Measurements from ENCODE around the gene FYN. TPM values are rescaled to one million over a fixed set of nuclear protein-coding genes. Genes with fewer than 3 reads are reported as not detected.
A peak's percentile ranks its signal among the peaks of the same experiment; 100 is the strongest.

Gene FYN
- total RNA-seq, 2 experiments from 2014 or later: 236 to 244 TPM

GRCh38 chr6:111825439-111826086 is 47.7 kb downstream of the FYN start:
- H3K27me3 Mint-ChIP-seq (ENCODE audit: low read depth): no peaks in the 10 kb centered on the region
- intact Hi-C loops (cut with micrococcal nuclease): no loop called here
- peaks cover 85% of the 10 kb centered on the region for H3K4me1 Mint-ChIP-seq (ENCODE audit: low read depth)
- peaks cover 2% of the 10 kb centered on the region for H3K9me3 Mint-ChIP-seq
- CTCF ChIA-PET: interaction anchor here (0.6 to 4.1 kb wide), 13 partner anchors 15 to 218 kb away, joined by 3 to 19 read pairs (median 4); no protein-coding TSS in a partner anchor
- H3K36me3 Mint-ChIP-seq (ENCODE audit: low read depth): peaks cover 23% of the 10 kb centered on the region
- peak overlapping the region; percentile 89 for H3K27ac Mint-ChIP-seq
- no peak overlapping the region for H3K4me3 Mint-ChIP-seq
- no peak for DNase-seq

- peaks cover 21% of the 10 kb centered on the region for H3K36me3 Mint-ChIP-seq (ENCODE audit: low read depth)
- intact Hi-C loops (cut with micrococcal nuclease): loop anchor here (1.0 kb wide), 7 partner anchors 9 to 60 kb away; no protein-coding TSS in a partner anchor
- CTCF ChIA-PET: interaction anchor here (1.0 to 4.1 kb wide), 14 partner anchors 10 to 219 kb away, joined by 3 to 19 read pairs (median 4); no protein-coding TSS in a partner anchor
- peaks cover 2% of the 10 kb centered on the region for H3K9me3 Mint-ChIP-seq
- H3K27me3 Mint-ChIP-seq (ENCODE audit: low read depth): no peaks in the 10 kb centered on the region
- H3K4me3 Mint-ChIP-seq: peak overlapping the region; percentile 39
- peaks cover 79% of the 10 kb centered on the region for H3K4me1 Mint-ChIP-seq (ENCODE audit: low read depth)
- DNase-seq: no peak
- H3K27ac Mint-ChIP-seq: peak overlapping the region; percentile 89
Measured at GRCh38 chr6:111824608-111825337, 48.5 kb downstream of the FYN start.

GRCh38 chr6:111823831-111824607 is 49.2 kb downstream of the FYN start:
- no peak for DNase-seq
- Mint-ChIP-seq H3K36me3 (ENCODE audit: low read depth) (peaks cover 22% of the 10 kb centered on the region), H3K4me3 (peak overlapping the region; percentile 39), H3K27me3 (ENCODE audit: low read depth) (no peaks in the 10 kb centered on the region), H3K4me1 (ENCODE audit: low read depth) (peaks cover 83% of the 10 kb centered on the region), H3K27ac (peak overlapping the region; percentile 89), H3K9me3 (peaks cover 2% of the 10 kb centered on the region)
- CTCF ChIA-PET: interaction anchor here (0.8 to 4.1 kb wide), 14 partner anchors 11 to 168 kb away, joined by 3 to 19 read pairs (median 4); no protein-coding TSS in a partner anchor
- intact Hi-C loops (cut with micrococcal nuclease): loop anchor here (1.0 kb wide), 7 partner anchors 9 to 60 kb away; no protein-coding TSS in a partner anchor

- CTCF ChIA-PET: interaction anchor here (1.2 to 4.1 kb wide), 6 partner anchors 10 to 60 kb away, joined by 3 to 19 read pairs (median 4); no protein-coding TSS in a partner anchor
Measured at GRCh38 chr6:111823012-111823411, 50.2 kb downstream of the FYN start.

GRCh38 chr6:111819458-111819857 is 53.8 kb downstream of the FYN start:
- no peak for DNase-seq
- no peaks in the 10 kb centered on the region for H3K27me3 Mint-ChIP-seq (ENCODE audit: low read depth)
- intact Hi-C loops (cut with micrococcal nuclease): no loop called here
- peaks cover 2% of the 10 kb centered on the region for H3K9me3 Mint-ChIP-seq
- peak overlapping the region; percentile 14 for H3K27ac Mint-ChIP-seq
- H3K36me3 Mint-ChIP-seq (ENCODE audit: low read depth): peaks cover 24% of the 10 kb centered on the region
- no peak overlapping the region for H3K4me3 Mint-ChIP-seq
- CTCF ChIA-PET: interaction anchor here (0.5 kb wide), 1 partner anchor 164 kb away, joined by 3 read pairs; no protein-coding TSS in a partner anchor
- H3K4me1 Mint-ChIP-seq (ENCODE audit: low read depth): peaks cover 72% of the 10 kb centered on the region

More at GRCh38 chr6:111823012-111823411, 50.2 kb downstream of the FYN start:
- peaks cover 21% of the 10 kb centered on the region for H3K36me3 Mint-ChIP-seq (ENCODE audit: low read depth)
- no peak for DNase-seq
- H3K9me3 Mint-ChIP-seq: peaks cover 2% of the 10 kb centered on the region
- H3K4me3 Mint-ChIP-seq: peak overlapping the region; percentile 39
- H3K27me3 Mint-ChIP-seq (ENCODE audit: low read depth): no peaks in the 10 kb centered on the region
- intact Hi-C loops (cut with micrococcal nuclease): no loop called here
- peaks cover 86% of the 10 kb centered on the region for H3K4me1 Mint-ChIP-seq (ENCODE audit: low read depth)
- peak overlapping the region; percentile 89 for H3K27ac Mint-ChIP-seq

- H3K36me3 Mint-ChIP-seq (ENCODE audit: low read depth): peaks cover 28% of the 10 kb centered on the region
- no peaks in the 10 kb centered on the region for H3K27me3 Mint-ChIP-seq (ENCODE audit: low read depth)
- H3K4me3 Mint-ChIP-seq: peak overlapping the region; percentile 11
- peaks cover 70% of the 10 kb centered on the region for H3K4me1 Mint-ChIP-seq (ENCODE audit: low read depth)
- intact Hi-C loops (cut with micrococcal nuclease): no loop called here
- peak overlapping the region; percentile 44 for H3K27ac Mint-ChIP-seq
- no peak for DNase-seq
- CTCF ChIA-PET: interaction anchor here (1.0 to 1.9 kb wide), 4 partner anchors 15 to 97 kb away, joined by 3 to 4 read pairs (median 4); no protein-coding TSS in a partner anchor
- H3K9me3 Mint-ChIP-seq: peaks cover 2% of the 10 kb centered on the region
Measured at GRCh38 chr6:111818539-111819226, 54.6 kb downstream of the FYN start.

GRCh38 chr6:111817451-111818120 is 55.7 kb downstream of the FYN start:
- Mint-ChIP-seq H3K27ac (peak overlapping the region; percentile 7), H3K9me3 (peaks cover 2% of the 10 kb centered on the region), H3K36me3 (ENCODE audit: low read depth) (peaks cover 31% of the 10 kb centered on the region), H3K4me3 (no peak overlapping the region), H3K27me3 (ENCODE audit: low read depth) (no peaks in the 10 kb centered on the region), H3K4me1 (ENCODE audit: low read depth) (peaks cover 70% of the 10 kb centered on the region)
- CTCF ChIA-PET: interaction anchor here (1.1 to 1.9 kb wide), 4 partner anchors 10 to 95 kb away, joined by 3 to 4 read pairs (median 4); no protein-coding TSS in a partner anchor
- DNase-seq: no peak
- intact Hi-C loops (cut with micrococcal nuclease): no loop called here

- H3K27ac Mint-ChIP-seq: peak overlapping the region; percentile 86
- no peaks in the 10 kb centered on the region for H3K9me3 Mint-ChIP-seq
- H3K4me1 Mint-ChIP-seq (ENCODE audit: low read depth): peaks cover 82% of the 10 kb centered on the region
- no peak for DNase-seq
- CTCF ChIA-PET: interaction anchor here (0.6 to 2.3 kb wide), 6 partner anchors 10 to 229 kb away, joined by 3 to 5 read pairs (median 4); no protein-coding TSS in a partner anchor
- intact Hi-C loops (cut with micrococcal nuclease): loop anchor here (1.0 kb wide), 2 partner anchors 11 to 25 kb away; no protein-coding TSS in a partner anchor
- H3K27me3 Mint-ChIP-seq (ENCODE audit: low read depth): no peaks in the 10 kb centered on the region
- H3K36me3 Mint-ChIP-seq (ENCODE audit: low read depth): peaks cover 31% of the 10 kb centered on the region
- H3K4me3 Mint-ChIP-seq: no peak overlapping the region
Measured at GRCh38 chr6:111813677-111814310, 59.5 kb downstream of the FYN start.

- Mint-ChIP-seq H3K4me3 (no peak overlapping the region), H3K36me3 (ENCODE audit: low read depth) (peaks cover 33% of the 10 kb centered on the region), H3K4me1 (ENCODE audit: low read depth) (peaks cover 82% of the 10 kb centered on the region), H3K27ac (peak overlapping the region; percentile 86), H3K9me3 (no peaks in the 10 kb centered on the region), H3K27me3 (ENCODE audit: low read depth) (no peaks in the 10 kb centered on the region)
- CTCF ChIA-PET: interaction anchor here (0.6 to 2.3 kb wide), 6 partner anchors 9 to 230 kb away, joined by 3 to 5 read pairs (median 4); no protein-coding TSS in a partner anchor
- no peak for DNase-seq
- intact Hi-C loops (cut with micrococcal nuclease): loop anchor here (1.0 kb wide), 2 partner anchors 11 to 25 kb away; no protein-coding TSS in a partner anchor
Measured at GRCh38 chr6:111813237-111813636, 60.0 kb downstream of the FYN start.
